Stimulated activated CD8-positive, alpha-beta memory T cell treated with anti-CD3 and anti-CD28 coated beads, Interleukin-15, amount 100 ng/mL, for 4 hours (primary cell): ENCODE data around the gene MED13L.

Experiments
- DNase-seq, 2 donors: peaks; one replicate each; pipeline ENCODE4 v3.0.0-alpha.2; 2020; ENCODE audit warnings: low read depth in 2 of 2

MED13L gene

DNA sequence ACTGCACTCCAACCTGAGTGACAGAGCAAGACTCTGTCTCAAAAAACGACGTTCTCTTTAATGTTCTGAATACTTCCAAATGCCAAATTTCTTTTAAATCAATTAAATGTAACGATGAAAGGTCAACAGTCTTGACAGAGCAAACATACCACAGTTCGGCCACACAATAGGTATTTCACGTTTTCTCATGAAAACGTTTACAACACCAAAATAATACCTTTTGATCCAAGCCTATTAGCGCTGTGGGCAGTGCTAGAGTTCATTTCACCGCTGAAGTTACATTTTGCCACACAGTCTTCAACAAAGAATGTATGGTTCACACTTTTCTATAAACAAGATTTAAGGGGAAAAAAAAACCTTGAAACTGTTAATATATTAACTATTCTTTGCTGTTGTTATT is 122.1 kb downstream of the MED13L start:
- DNase-seq, result no peak

DNA sequence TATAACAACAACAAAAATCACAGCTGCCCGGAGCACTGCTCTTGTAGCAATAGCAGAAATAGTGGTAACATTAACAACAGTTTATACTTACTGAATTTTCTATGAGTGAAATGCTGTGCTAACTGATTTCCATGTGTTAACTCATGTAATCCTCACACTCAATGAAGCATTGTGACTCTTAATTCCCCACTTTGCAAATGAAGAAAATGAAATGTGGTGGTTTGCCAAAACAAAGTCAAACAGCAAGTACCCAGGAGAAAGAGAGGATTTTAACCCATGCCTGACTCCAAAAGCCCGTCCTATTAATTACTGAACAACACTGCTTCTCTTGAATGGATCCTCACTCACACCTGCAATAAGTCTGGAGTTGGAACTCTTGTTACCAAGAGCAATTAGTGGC is 123.5 kb downstream of the MED13L start:
- no peak for DNase-seq

DNA sequence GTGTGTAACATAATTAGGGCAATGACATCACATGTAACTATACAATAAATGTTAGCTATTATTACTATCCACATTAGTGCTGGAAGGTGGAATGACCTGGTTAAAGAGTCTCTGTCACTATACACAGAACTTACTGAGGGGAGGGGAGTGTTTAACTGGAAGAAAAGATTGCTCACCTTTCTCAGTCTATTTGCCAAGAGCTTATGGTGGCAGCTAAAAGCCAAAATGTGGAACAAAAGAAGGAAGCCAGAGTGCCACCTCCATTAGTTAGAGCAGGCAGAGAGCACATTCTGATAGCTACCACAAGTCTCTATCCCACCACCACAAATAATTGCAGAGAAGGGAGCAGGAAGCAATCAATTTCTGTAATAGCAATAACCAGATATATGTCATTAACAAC is 124.4 kb downstream of the MED13L start:
- DNase-seq, result no peak

DNA sequence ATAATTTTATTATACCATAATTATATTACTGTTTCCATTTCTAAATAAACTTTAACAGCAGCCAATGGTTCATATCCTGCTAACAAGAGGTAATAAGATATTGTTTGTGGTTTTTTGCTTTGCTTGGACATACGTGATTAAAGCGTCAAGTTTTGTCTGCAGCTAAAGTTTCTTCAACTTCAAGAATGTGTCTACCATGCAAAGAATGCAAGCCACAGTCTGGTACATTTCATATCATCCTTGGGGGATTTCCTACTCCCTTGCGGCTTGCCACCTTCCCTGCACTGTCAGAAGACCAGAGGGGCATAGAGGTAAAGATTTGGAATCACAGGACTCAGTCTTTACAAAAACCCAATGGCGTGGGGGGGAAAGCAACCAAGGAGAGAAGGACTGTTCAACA is 125.2 kb downstream of the MED13L start:
- DNase-seq, result no peak

DNA sequence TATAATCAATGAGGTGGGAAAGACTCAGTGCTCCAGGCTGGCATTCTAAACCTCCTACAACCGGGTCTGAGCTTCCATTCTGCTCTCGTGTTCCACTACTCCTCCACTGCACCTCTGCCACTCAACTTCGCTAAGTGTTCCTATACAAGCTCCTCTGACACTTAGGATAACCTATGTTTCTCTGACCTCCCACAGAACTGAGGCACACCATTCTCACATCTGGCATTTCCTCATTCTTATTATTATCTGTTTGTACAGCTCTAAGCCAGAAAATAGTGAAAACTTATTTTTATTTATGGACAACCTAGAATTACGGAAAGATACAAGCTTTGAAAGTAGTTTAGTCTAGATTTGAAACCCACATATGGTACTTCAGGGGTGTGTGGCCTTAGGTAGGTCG is 127.0 kb downstream of the MED13L start:
- DNase-seq, result no peak

DNA sequence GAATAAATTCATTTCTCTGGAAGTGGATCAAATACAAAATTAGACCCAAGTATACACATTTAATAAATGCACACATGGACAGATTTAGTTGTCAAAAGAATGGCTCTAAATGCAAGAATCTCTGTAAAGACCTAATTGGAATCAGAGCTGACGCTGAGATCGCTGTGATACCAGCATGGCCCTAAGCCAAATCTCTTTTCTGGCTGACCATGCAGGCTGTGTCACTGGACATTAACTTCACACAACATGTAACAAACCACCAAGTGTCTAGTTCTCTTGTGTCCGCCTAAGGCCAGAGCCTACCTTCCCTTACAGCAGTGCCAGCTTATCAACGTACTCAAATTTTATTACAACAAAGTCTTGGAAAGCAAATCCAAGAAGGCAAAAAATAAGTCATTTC is 127.5 kb downstream of the MED13L start:
- DNase-seq, result no peak

DNA sequence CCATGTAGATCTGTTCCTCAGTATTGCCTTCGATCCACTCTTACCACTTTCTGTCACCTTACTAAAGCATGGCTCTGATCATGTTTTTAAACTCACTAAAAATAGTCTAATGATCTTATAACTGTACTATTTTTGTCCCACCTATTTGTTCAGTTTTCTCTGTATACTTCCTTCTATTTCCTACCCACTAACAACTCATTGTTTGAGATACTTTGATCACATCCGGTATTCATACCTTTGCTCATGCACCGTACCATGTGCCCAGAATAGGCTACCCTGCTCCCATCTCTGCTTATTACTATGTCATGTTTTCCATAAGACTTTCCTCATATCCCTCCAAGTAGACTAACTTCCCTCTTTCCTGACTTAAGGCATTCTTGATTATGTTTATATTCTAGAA is 128.6 kb downstream of the MED13L start:
- no peak for DNase-seq

DNA sequence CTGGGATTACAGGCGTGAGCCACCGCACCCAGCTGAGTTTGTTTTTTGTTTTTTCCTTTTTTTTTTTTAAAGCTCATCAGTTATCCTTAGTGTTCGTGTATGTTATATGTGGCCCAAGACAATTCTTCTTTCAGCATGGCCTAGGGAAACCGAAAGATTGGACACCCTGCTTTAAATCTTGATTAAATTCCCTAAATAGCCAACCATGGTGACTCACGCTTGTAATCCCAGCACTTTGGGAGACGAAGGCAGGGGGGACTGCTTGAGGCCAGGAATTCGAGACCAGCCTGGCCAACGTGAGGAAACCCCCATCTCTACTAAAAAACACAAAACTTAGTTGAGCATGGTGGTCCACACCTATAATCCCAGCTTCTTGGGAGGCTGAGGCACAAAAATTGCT is 131.1 kb downstream of the MED13L start:
- DNase-seq, result no peak

DNA sequence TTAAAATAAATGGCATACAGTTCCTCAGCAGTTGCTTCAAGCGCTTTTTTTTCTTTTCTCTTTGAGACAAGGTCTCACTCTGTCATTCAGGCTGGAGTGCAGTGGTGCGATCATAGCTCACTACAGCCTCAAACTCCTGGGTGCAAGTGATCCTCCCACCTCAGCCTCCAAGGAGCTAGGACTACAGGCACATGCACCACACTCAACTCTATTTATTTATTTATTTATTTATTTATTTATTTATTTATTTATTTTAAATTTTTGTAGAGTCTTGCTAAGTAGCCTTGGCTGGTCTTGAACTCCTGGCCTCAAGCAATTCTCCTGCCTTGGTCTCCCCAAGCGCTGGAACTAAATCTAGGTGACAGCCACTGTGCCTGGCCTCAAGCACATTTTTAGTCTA is 132.0 kb downstream of the MED13L start:
- no peak for DNase-seq

DNA sequence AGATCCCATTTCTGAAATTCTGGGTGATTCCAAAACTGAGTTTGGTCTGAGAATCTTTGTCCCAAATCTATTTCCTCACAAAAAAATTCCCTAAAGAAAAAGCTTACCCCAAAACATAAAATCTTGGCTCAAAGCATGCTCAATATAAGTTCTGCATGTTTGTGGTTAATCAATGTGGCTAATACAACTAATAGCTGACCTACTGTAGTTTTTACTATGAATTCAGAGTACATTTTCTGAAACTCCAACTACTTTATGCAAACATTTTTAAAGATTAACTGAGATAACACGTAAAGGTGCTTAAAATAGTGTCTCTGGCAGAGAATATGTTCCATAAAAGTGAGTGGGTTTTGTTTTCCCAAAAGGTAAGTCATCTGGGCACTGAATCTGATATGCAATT is 133.1 kb downstream of the MED13L start:
- DNase-seq, result no peak

DNA sequence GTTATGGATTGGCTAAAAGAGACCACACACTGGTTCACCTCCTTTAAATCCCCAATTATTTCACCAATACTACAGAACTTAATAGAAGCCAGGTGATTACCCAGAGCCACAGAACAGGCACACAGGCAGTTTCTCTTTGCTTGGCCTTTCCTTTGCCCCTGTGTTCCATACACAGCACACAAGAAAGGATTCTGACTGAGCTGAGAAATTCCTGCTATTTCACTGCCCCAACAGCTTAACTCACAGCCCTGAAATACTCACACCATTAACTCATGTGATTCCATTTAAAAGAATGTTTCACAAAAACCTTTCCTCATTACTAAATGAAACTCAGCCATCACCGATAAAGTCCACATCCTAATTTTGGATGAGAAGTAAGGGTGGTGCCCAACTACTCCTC is 133.6 kb downstream of the MED13L start:
- DNase-seq, result no peak

DNA sequence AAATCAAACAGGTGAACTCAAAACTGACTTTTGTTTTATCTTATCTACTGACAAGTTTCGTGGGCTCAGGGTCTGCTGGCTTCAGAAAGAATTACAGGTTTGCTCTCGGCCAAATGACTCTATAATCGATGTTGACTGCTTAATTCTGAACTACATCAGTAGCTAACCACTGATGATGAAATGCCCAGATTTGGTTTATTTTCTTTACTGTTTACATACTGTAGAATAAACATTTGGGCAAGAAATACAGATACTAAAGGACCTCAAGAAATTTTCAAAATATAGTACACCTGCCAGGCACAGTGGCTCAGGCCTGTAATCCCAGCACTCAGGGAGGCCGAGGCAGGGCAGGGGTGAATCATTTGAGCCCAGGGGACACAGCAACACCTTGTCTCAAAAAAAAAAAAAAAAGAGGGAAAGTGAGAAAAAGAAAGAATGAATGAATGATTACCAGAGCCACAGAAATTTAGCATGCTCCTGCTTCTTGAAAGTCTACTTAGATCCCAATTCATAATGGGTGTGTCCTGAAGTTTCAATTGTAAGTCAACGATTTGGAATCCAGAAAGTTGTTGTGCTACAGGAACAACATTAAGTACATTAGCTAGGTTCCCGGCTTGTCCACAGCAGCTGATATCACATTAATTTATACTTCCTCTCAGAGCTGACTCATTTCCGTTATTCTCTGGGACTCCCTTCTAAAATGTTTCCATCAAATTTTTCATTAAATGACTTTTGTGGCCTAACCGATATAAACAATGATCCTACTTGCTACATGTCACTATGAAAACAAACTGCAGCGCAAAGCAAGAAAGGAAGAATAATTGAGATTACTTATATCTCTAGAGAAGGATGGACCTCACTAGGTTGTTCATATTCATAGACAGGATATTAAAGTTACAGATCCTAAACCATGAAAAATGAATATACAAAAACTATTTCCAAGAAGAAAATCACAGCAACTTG is 134.3 kb downstream of the MED13L start:
- no peak for DNase-seq

DNA sequence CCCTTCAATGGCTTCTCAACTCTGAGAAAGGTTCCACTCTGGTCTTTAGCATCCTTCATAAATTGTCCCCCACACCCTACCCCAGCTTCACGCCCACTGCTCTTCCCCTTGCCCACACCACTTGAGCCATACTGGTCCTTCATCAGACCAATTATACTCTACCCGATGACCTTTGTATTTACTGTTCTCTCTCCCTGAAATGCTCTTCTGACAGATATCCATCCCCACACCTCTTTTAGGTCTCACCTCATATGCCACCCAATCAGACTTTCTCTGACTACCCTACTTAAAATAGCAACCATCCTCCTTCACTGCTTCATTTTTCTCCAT is 135.7 kb downstream of the MED13L start:
- DNase-seq, result no peak

DNA sequence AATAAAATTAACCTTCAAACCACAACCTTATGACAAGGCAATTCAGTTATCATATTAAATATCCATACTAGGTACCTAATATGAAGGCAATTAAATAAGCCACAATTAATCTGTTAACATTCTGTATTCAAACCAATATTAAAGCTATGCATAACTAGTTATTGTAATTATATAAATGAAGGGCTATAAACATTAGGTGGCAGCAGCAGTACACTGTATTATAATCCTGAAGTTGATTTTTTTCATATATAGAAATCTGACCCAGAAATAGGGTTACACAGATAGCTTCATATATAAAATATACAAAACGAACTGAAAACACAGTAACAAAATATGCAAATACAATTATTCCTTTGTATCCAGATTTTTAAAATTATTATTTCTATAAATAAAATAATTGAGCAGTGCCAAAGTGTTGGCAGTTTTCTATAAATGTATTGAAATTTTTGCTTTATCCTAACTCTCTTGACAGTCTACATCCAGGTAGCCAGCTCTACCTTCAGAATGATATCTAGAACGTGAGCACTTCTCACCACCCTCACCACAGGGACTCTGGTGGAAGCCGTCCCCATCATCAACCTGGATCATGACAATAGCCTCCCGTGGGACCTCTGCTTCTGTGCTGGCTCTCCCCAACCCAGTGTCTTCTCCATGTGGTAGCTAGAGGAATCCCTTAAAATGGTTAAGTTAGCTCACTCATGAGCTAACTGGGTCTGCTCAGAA is 136.2 kb downstream of the MED13L start:
- no peak for DNase-seq

DNA sequence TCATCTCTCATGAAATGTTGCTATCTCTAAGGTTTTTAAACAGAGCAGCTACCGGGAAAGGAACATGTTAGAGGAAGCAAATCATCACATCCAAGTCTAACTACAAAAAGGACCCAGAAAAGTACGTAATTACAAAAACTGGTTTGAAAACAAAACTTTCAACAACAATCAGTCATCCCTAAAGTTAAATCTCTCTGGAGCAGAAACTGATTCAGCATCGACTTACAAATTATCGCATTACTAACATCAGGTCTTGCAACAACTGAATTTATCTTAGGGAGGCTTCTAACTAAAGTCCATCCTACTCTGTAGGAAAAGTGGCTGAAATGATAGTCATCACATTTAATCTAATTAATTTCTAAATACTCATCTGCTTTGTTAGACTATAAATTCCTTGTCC is 137.0 kb downstream of the MED13L start:
- no peak for DNase-seq

DNA sequence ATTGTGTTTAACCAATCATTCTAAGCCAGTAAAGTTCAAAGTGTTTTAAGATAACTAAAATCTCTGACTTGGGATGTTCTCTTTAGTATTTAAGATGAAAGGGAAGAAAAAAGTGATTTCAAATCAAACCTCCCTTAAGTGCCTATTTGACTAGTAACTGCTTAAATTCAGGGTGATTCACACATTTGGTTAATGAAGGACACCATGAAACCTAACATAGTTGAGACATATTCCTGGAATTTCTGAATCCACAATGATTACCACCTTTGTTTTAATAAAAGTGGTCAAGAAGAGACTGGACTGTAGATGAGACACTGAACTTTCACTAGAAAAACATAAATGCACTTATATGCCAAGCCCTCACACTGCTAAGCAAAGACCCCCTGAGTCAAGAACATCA is 138.7 kb downstream of the MED13L start:
- DNase-seq, result no peak

DNA sequence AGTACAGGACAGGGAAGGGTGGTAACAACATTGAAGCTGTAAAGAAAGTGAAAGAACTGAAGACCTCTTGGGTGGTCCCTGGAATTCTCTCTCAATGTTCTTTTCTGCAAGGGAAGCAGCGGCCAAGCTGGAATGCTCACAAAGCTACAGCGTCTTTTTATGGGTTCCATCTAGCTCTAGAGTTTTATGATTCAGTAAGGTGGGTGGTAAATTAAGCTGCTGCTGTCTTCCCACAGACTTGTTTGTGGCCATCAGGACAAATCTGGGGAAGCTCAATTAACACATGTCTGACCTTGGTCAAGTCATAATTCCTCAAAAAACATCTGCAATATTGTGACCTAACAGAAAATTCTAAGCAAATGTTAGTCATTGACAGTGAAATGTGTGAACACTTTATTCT is 139.1 kb downstream of the MED13L start:
- DNase-seq, result no peak

DNA sequence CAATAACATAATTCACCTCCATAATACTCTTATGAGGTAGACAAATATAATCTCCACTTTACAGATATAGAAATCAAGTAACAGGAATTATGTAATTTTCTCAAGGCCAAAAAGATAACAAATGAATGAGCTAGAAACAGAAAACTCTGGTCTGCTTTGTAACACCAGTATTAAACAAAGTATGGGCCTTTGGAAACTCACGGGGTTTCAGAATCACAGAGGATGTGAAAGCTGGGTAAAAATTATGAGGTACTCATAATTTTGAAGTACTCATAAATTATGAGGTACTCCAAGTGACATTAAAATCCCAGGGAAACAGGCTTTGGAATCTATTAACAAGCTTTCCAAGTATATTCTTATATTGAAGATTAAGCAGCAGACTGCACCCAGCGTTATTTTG is 140.2 kb downstream of the MED13L start:
- no peak for DNase-seq

DNA sequence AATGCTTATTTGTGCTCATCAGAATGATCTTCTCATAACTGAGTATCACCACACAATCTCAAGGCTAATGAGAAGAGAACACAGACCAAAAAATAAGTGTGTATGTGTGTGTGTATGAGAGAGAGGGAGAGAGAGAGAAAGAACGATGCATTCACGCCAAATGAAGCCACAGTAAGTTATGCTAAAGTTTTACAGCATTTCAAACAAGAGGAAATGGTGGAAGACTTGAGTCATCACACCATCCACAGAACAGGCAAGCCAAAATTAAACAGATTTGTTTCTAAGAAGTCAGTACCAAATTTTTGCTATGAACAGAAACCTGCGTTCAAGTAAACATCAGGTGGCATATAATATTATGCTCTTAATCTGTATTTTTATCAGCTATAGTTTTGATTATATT is 141.2 kb downstream of the MED13L start:
- no peak for DNase-seq

DNA sequence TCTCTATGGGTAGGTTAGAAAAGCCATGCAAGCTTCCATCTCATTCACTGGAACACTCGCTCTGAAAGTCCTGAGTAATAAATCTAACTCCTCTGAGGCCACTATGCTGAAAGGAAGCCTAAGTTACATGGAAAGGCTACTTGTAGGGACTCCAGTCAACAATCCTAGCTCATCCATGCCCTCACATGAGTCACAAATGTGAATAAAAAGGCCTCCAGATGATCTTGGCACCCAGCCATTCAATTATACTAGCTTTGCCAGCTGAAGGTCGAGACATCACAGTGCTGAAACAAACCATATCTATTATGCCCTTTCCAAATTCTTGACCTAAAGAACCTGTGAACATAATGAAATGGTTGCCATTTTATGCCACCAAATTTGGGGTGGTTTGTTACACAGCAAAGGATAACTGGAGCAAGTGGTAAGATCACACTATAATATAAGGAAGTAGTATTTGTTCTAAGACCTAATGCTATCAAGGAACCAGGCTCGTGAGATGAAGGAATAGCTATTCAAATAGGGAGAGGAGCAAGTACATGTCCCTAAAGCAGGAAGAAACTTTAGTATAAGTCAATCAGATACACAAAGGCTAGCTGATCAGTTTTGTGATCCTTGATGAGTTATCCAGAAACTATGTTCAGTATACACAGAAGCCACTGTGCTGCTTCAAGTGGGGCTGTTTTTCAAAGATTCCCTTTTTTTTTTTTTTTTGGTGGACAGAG is 142.1 kb downstream of the MED13L start:
- DNase-seq, result no peak

DNA sequence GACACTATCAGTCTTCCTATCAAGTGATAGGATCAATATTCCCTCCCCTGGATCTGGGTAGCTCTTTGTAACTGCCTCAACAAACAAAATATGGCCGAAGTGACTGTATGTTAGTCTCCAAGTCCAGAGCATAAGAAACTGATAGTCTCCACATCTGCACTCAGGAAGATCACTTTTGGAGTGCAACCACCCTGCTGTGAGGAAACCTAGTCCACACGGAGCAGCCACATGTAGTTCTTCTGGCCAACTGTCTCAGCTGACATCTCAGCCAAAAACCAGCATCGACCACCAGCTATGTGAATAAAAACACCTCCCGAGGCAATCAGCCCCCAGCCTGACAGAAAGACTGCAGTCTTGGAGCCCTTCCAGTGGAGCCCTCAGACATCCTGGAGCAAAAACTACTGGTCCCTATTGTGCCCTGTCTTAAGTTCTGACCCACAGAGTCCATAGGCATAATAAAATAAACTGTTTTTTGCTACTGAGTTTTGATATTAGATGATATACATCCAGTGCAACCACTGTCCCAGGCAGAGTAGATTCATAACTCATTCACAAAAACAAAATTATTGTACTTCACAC is 143.8 kb downstream of the MED13L start:
- DNase-seq, result no peak

DNA sequence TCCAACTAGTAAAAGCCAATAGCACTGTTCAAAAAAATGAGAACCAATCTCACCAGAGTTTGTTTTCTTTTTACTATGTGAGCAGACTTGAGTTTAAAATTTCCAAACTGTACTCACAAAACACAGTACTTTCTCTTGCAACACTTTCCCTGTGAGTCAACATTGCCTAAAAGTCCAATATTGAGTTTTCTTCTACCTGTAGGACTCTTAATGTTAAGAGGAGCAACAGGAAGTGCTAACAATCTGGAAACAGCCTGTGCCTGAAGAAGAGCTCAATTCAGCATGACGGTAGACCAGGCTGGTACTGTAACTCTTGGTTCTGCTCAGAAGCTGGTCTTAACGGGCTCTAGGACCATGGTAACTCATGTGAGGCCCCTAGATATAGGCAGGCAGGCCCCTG is 144.3 kb downstream of the MED13L start:
- no peak for DNase-seq
